SHP77 treated with DMSO at 0.1 percent for 48 hours (cell line): ENCODE data around the gene KLRC3.
A peak's percentile ranks its signal among the peaks of the same experiment; 100 is the strongest.
"Not testable (repeated sequence)": the region's sequence is repeated elsewhere in the genome, so short reads cannot be mapped to it uniquely, and the experiment has no call there.

Experiments
- DNase-seq: peaks from one replicate; lab custom pipeline; 2025; lab: John Stamatoyannopoulos, UW

The KLRC3 gene

GRCh38 chr12:10400829-10401228 is 19.6 kb downstream of the KLRC3 start:
- no peak for DNase-seq

- DNase-seq: no peak
Measured at GRCh38 chr12:10398168-10398567, 22.2 kb downstream of the KLRC3 start.

- DNase-seq: no peak
Measured at GRCh38 chr12:10397296-10397695, 23.1 kb downstream of the KLRC3 start.

GRCh38 chr12:10396176-10396575 is 24.2 kb downstream of the KLRC3 start:
- not testable (repeated sequence) for DNase-seq

- peak; percentile 47 for DNase-seq
Measured at GRCh38 chr12:10395390-10395998, 24.9 kb downstream of the KLRC3 start.

GRCh38 chr12:10394531-10395152 is 25.8 kb downstream of the KLRC3 start:
- DNase-seq: not testable (repeated sequence)

- DNase-seq: no peak
Measured at GRCh38 chr12:10393291-10393690, 27.1 kb downstream of the KLRC3 start.

GRCh38 chr12:10392394-10392930 is 27.9 kb downstream of the KLRC3 start:
- DNase-seq: no peak

- DNase-seq: not testable (repeated sequence)
Measured at GRCh38 chr12:10390991-10391390, 29.4 kb downstream of the KLRC3 start.

GRCh38 chr12:10389904-10390303 is 30.5 kb downstream of the KLRC3 start, which contains the start of gene KLRK1:
TSS of gene KLRK1 (minus strand) at chr12:10390041. CDS start at chr12:10388810, 1,231 bp downstream.
- no peak for DNase-seq

GRCh38 chr12:10388624-10389413 is 31.6 kb downstream of the KLRC3 start:
- no peak for DNase-seq

- not testable (repeated sequence) for DNase-seq
Measured at GRCh38 chr12:10387498-10387897, 32.9 kb downstream of the KLRC3 start.

GRCh38 chr12:10386857-10387256 is 33.5 kb downstream of the KLRC3 start:
- no peak for DNase-seq

- no peak for DNase-seq
Measured at GRCh38 chr12:10385166-10385613, 35.2 kb downstream of the KLRC3 start.

GRCh38 chr12:10384191-10384590 is 36.2 kb downstream of the KLRC3 start:
- DNase-seq: no peak

- DNase-seq: no peak
Measured at GRCh38 chr12:10381928-10382628, 38.3 kb downstream of the KLRC3 start.

- DNase-seq: not testable (repeated sequence)
Measured at GRCh38 chr12:10378737-10379136, 41.7 kb downstream of the KLRC3 start.

- DNase-seq: no peak
Measured at GRCh38 chr12:10374624-10375018, 45.8 kb downstream of the KLRC3 start.

GRCh38 chr12:10372559-10372958 is 47.8 kb downstream of the KLRC3 start:
- no peak for DNase-seq

- not testable (repeated sequence) for DNase-seq
Measured at GRCh38 chr12:10371893-10372535, 48.4 kb downstream of the KLRC3 start.
